Natural killer cell (primary cell): ENCODE measurements around the gene ZNF652. TPM values are rescaled to one million over a fixed set of nuclear protein-coding genes. Genes with fewer than 3 reads are reported as not detected.

Source experiments
- ATAC-seq, 3 donors: fragments of 150-1000 bp in 2 of 3; fragments of 200-7000 bp in 1 of 3; cut with Tn5 transposase; 1 replicate in 1 of 3; 2 replicates in 2 of 3; pipeline ENCODE4 v1.10.0; 2021; ENCODE audit warnings: mild to moderate bottlenecking in 2 of 3, moderate library complexity in 2 of 3
- DNase-seq, 2 donors: peaks; one replicate each; pipeline versions ENCODE4 v3.0.0 to v3.0.0-alpha.2; 2013 to 2021; ENCODE audit warnings: mixed read lengths in 1 of 2
- H3K27ac ChIP-seq: one replicate; pipeline ENCODE4 v1.5.1; 2013; ENCODE audit warnings: mild to moderate bottlenecking, low read length
- H3K27me3 ChIP-seq: one replicate; pipeline ENCODE4 v1.6.1; 2013; ENCODE audit warnings: low read length; ENCODE audit not compliant: control insufficient read depth, insufficient read depth
- H3K36me3 ChIP-seq: one replicate; pipeline ENCODE4 v1.6.1; 2013; ENCODE audit warnings: low read length; ENCODE audit not compliant: control insufficient read depth, insufficient read depth
- H3K4me1 ChIP-seq: one replicate; pipeline ENCODE4 v1.6.1; 2013; ENCODE audit warnings: low read length; ENCODE audit not compliant: control insufficient read depth, insufficient read depth
- H3K4me3 ChIP-seq: one replicate; pipeline ENCODE4 v1.5.1; 2013; ENCODE audit warnings: low read length
- H3K9me3 ChIP-seq: one replicate; pipeline ENCODE4 v1.6.1; 2013; ENCODE audit warnings: low read length; ENCODE audit not compliant: control insufficient read depth, insufficient read depth
- H3K27ac Mint-ChIP-seq, 2 donors: one replicate each; pipeline ENCODE4 v1.8.0; 2022; ENCODE audit warnings: mild to moderate bottlenecking in 2 of 2, mixed read lengths in 2 of 2, moderate library complexity in 1 of 2
- H3K27me3 Mint-ChIP-seq, 2 donors: one replicate each; pipeline ENCODE4 v1.8.0; 2022; ENCODE audit warnings: low read depth in 2 of 2, mixed read lengths in 2 of 2
- H3K36me3 Mint-ChIP-seq: one replicate; pipeline ENCODE4 v1.8.0; 2022; ENCODE audit warnings: mixed read lengths
- H3K4me1 Mint-ChIP-seq, 2 donors: one replicate each; pipeline ENCODE4 v1.8.0; 2022; ENCODE audit warnings: mixed read lengths in 2 of 2
- H3K4me3 Mint-ChIP-seq: one replicate; pipeline ENCODE4 v1.8.0; 2022; ENCODE audit warnings: mild to moderate bottlenecking, moderate library complexity, mixed read lengths
- H3K9me3 Mint-ChIP-seq, 2 donors: one replicate each; pipeline ENCODE4 v1.8.0; 2022; ENCODE audit warnings: mixed read lengths in 2 of 2
- WGBS: methylation state at CpG from one replicate; pipeline ENCODE4 v1.1.7; 2013; ENCODE audit warnings: missing lambda C conversion rate; ENCODE audit not compliant: insufficient coverage; 5-methylcytosine and 5-hydroxymethylcytosine counted together
- intact Hi-C: fragments of 100-400 bp; cut with micrococcal nuclease; formaldehyde crosslinking; loops from one replicate; pipeline ENCODE4 v1.14.2; 2022
- total RNA-seq, 4 donors: library from RNA; stranded (reverse); fragments of 120-200 nt in 1 of 4; gene quantifications; one replicate each; pipeline versions ENCODE4 v1.2.3 to v1.2.4, GENCODE V29; 2013 to 2022
- TF ChIP-seq, protein P1 (sequence below): fragments of 200-600 bp; IDR thresholded peaks from one replicate; pipeline ENCODE4 v1.8.0; 2022; ENCODE audit warnings: antibody characterized with exemption

The ZNF652 gene
- total RNA-seq, 3 donors from 2014 or later (not counting 1 experiment from before 2014, with no cell fraction given) = 53.8 to 79.1 (median 73.3) TPM

DNA sequence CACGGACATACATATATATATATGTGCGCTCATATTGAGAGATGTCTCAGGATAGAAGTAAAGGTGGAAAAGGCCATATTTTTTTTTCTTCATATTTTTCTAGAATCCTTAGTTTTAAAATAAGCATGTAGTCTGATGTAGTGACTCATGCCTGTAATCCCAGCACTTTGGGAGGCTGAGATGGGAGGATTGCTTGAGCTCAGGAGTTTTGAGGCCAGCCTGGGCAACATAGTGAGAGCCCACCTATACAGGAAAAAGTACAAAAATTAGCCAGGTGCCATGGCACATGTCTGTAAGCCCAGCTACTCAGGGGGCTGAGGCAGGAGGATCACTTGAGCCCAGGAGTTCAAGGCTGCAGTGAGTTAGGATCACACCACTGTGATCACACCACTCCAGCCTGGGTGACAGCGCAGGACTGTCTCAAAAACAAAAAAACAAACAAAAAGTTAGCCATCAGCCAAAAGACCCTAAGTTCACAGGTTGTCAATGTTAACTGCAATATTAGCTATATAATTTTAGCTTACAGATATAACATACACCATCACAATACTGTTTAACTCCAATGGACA is 10.4 kb downstream of the ZNF652 start:
- no peaks in the 10 kb centered on the region for H3K36me3 Mint-ChIP-seq
- no peak for ATAC-seq
- H3K27ac Mint-ChIP-seq = no peak overlapping the region
- Histone ChIP-seq H3K27ac (no peak overlapping the region), H3K4me3 (no peak overlapping the region), H3K27me3 (no peaks in the 10 kb centered on the region), H3K36me3 (peaks cover 5% of the 10 kb centered on the region), H3K9me3 (no peaks in the 10 kb centered on the region), H3K4me1 (peaks cover 27% of the 10 kb centered on the region)
- H3K4me1 Mint-ChIP-seq = peaks cover 11 to 16% of the 10 kb centered on the region in 2 donors
- 100% methylated on average over 1 of the region's 3 CpGs for WGBS
- TF ChIP-seq, protein P1, sequence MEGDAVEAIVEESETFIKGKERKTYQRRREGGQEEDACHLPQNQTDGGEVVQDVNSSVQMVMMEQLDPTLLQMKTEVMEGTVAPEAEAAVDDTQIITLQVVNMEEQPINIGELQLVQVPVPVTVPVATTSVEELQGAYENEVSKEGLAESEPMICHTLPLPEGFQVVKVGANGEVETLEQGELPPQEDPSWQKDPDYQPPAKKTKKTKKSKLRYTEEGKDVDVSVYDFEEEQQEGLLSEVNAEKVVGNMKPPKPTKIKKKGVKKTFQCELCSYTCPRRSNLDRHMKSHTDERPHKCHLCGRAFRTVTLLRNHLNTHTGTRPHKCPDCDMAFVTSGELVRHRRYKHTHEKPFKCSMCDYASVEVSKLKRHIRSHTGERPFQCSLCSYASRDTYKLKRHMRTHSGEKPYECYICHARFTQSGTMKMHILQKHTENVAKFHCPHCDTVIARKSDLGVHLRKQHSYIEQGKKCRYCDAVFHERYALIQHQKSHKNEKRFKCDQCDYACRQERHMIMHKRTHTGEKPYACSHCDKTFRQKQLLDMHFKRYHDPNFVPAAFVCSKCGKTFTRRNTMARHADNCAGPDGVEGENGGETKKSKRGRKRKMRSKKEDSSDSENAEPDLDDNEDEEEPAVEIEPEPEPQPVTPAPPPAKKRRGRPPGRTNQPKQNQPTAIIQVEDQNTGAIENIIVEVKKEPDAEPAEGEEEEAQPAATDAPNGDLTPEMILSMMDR = no peak
- no peak for DNase-seq
- no peaks in the 10 kb centered on the region for H3K9me3 Mint-ChIP-seq
- H3K4me3 Mint-ChIP-seq = no peak overlapping the region
- no peaks in the 10 kb centered on the region for H3K27me3 Mint-ChIP-seq
- intact Hi-C loops = no loop called here

DNA sequence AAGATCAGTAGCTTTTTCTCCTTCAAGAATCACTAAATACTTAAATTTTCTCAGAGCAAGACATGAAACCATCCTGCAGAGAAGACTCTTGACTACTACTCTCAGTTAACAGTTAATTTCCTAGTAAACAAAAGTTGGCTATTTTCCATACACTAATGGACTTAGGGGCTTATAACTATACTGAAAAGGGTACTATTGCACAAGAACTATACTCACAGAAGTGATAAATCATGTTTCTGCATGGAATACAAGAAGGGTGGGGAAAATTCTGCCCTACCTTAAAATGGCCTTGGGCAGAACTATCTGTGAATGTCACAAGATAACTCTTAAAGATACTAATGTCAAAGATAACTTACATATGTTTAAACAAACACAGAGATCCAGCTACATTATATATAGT is 12.5 kb downstream of the ZNF652 start:
- TF ChIP-seq, protein P1 = no peak
- ATAC-seq = no peak
- H3K27me3 Mint-ChIP-seq = no peaks in the 10 kb centered on the region
- H3K9me3 Mint-ChIP-seq = no peaks in the 10 kb centered on the region
- Histone ChIP-seq H3K4me3 (no peak overlapping the region), H3K9me3 (no peaks in the 10 kb centered on the region), H3K27me3 (no peaks in the 10 kb centered on the region), H3K4me1 (peaks cover 35% of the 10 kb centered on the region), H3K36me3 (peaks cover 5% of the 10 kb centered on the region), H3K27ac (no peak overlapping the region)
- H3K36me3 Mint-ChIP-seq = no peaks in the 10 kb centered on the region
- H3K27ac Mint-ChIP-seq = no peak overlapping the region
- H3K4me1 Mint-ChIP-seq = peaks cover 11 to 16% of the 10 kb centered on the region in 2 donors
- no peak for DNase-seq
- H3K4me3 Mint-ChIP-seq = no peak overlapping the region
- intact Hi-C loops = no loop called here

DNA sequence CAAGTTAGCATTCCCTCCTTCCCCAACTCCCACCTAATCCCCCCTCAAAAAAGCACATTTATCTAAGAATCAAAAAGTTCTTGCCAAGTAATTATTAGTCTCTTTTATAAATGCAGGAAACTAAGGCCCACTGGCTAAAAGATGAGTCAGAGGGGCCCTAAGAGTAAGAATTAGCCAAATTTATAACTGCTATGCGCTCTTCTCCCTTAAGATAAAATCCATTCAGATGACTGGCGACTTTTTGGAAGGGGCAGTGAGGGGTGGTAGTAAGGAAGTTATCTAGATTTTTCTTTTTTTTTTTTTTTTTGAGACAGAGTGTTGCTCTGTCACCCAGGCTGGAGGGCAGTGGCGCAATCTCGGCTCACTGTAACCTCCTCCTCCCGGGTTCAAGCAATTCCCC is 17.1 kb downstream of the ZNF652 start:
- 100% methylated on average over 1 of the region's 5 CpGs for WGBS
- intact Hi-C loops = no loop called here
- no peaks in the 10 kb centered on the region for H3K27me3 Mint-ChIP-seq
- H3K9me3 Mint-ChIP-seq = no peaks in the 10 kb centered on the region
- DNase-seq (no peak), ATAC-seq (no peak)
- Histone ChIP-seq H3K4me3 (no peak overlapping the region), H3K9me3 (no peaks in the 10 kb centered on the region), H3K27me3 (no peaks in the 10 kb centered on the region), H3K36me3 (peaks cover 5% of the 10 kb centered on the region), H3K4me1 (peaks cover 67% of the 10 kb centered on the region), H3K27ac (no peak overlapping the region)
- peak overlapping the region in 1 of 2 donors; percentile 45 for H3K27ac Mint-ChIP-seq
- H3K36me3 Mint-ChIP-seq = no peaks in the 10 kb centered on the region
- peak overlapping the region; percentile 21 for H3K4me3 Mint-ChIP-seq
- TF ChIP-seq, protein P1 = no peak
- H3K4me1 Mint-ChIP-seq = peaks cover 25 to 31% of the 10 kb centered on the region in 2 donors

DNA sequence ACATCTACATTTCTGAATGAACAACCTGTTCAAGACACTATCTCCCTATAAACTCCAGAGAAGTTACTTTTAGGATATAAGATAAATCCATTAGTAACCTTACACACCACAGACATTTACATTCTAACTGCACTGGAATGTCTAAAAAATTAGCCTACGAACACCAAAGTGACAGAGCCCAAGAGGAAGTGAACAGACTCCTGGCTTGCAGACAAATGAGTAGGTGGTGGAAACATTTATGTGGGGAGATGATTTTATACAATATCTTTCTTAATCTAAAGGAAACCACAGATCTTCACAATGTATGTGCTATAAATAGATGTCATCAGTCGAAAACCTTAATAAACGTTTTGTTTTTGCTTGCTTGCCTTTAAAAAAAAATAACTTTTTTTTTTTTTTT is 18.8 kb downstream of the ZNF652 start:
- Histone ChIP-seq H3K9me3 (no peaks in the 10 kb centered on the region), H3K36me3 (no peaks in the 10 kb centered on the region), H3K27me3 (no peaks in the 10 kb centered on the region), H3K4me1 (peaks cover 82% of the 10 kb centered on the region), H3K27ac (peak overlapping the region; percentile 87), H3K4me3 (no peak overlapping the region)
- TF ChIP-seq, protein P1 = no peak
- peak overlapping the region; percentile 76 to 79 for H3K27ac Mint-ChIP-seq
- 0% methylated on average over 2 of the region's 3 CpGs for WGBS
- DNase-seq (peak in 1 of 2 donors; percentile 53), ATAC-seq (peak in 2 of 3 donors; percentile 18 to 33)
- intact Hi-C loops = no loop called here
- H3K27me3 Mint-ChIP-seq = no peaks in the 10 kb centered on the region
- H3K4me1 Mint-ChIP-seq = peaks cover 37 to 43% of the 10 kb centered on the region in 2 donors
- no peaks in the 10 kb centered on the region for H3K36me3 Mint-ChIP-seq
- no peaks in the 10 kb centered on the region for H3K9me3 Mint-ChIP-seq
- H3K4me3 Mint-ChIP-seq = peak overlapping the region; percentile 63
